RWPE2 (cell line): Measurements from ENCODE around the gene ITGA11.

ENCODE experiments used
- ATAC-seq: fragments of 200-7000 bp; cut with Tn5 transposase; 3 replicates; pipeline ENCODE4 v1.9.1; 2021; ENCODE audit warnings: low read depth
- DNase-seq: peaks from one replicate; pipeline ENCODE4 v3.0.0-alpha.2; 2020; ENCODE audit warnings: low spot score
- H3K27ac ChIP-seq: fragments of 450-650 bp; 2 replicates; pipeline ENCODE4 v1.5.1; 2017; ENCODE audit warnings: mild to moderate bottlenecking; ENCODE audit not compliant: poor library complexity, severe bottlenecking
- H3K27me3 ChIP-seq: fragments of 250-450 bp; sonication (Bioruptor Pico); 2 replicates; pipeline ENCODE4 v1.5.1; 2021; ENCODE audit warnings: mild to moderate bottlenecking, moderate library complexity; ENCODE audit not compliant: insufficient read depth, poor library complexity, severe bottlenecking
- H3K36me3 ChIP-seq: fragments of 250-450 bp; sonication (Bioruptor Pico); 2 replicates; pipeline ENCODE4 v1.5.1; 2020; ENCODE audit warnings: low read depth, mild to moderate bottlenecking, moderate library complexity
- H3K4me1 ChIP-seq: fragments of 250-450 bp; sonication (Bioruptor Pico); 2 replicates; pipeline ENCODE4 v1.5.1; 2021; ENCODE audit warnings: mild to moderate bottlenecking, moderate library complexity; ENCODE audit not compliant: insufficient read depth, poor library complexity, severe bottlenecking
- H3K4me3 ChIP-seq: fragments of 250-450 bp; sonication (Bioruptor Pico); 2 replicates; pipeline ENCODE4 v1.5.1; 2021; ENCODE audit warnings: mild to moderate bottlenecking, moderate library complexity; ENCODE audit not compliant: severe bottlenecking
- H3K9me3 ChIP-seq: fragments of 250-450 bp; sonication (Bioruptor Pico); 2 replicates; pipeline ENCODE4 v1.5.1; 2021; ENCODE audit warnings: mild to moderate bottlenecking, moderate library complexity; ENCODE audit not compliant: severe bottlenecking
- CTCF ChIP-seq: fragments of 450-650 bp; IDR thresholded peaks from one replicate; pipeline ENCODE4 v1.5.1; 2017; ENCODE audit warnings: mild to moderate bottlenecking, moderate library complexity; ENCODE audit not compliant: poor library complexity, severe bottlenecking

The ITGA11 gene

GRCh38 chr15:68411735-68412134 is 20.2 kb downstream of the ITGA11 start:
- no peak for TF ChIP-seq CTCF

GRCh38 chr15:68411343-68411675 is 20.7 kb downstream of the ITGA11 start:
- Histone ChIP-seq H3K4me1 (no peaks in the 10 kb centered on the region), H3K9me3 (no peaks in the 10 kb centered on the region), H3K36me3 (no peaks in the 10 kb centered on the region), H3K27me3 (no peaks in the 10 kb centered on the region), H3K27ac (no peak overlapping the region), H3K4me3 (no peak overlapping the region)
- ATAC-seq: no peak
- no peak for TF ChIP-seq CTCF
- DNase-seq: peak; percentile 24

More at GRCh38 chr15:68411735-68412134, 20.2 kb downstream of the ITGA11 start:
- Histone ChIP-seq H3K4me3 (no peak overlapping the region), H3K9me3 (no peaks in the 10 kb centered on the region), H3K27me3 (no peaks in the 10 kb centered on the region), H3K4me1 (no peaks in the 10 kb centered on the region), H3K27ac (no peak overlapping the region), H3K36me3 (no peaks in the 10 kb centered on the region)
- ATAC-seq: no peak
- DNase-seq: peak; percentile 32

GRCh38 chr15:68410466-68411342 is 21.3 kb downstream of the ITGA11 start:
- DNase-seq: peak; percentile 38
- no peaks in the 10 kb centered on the region for H3K27me3 ChIP-seq
- H3K4me3 ChIP-seq: no peak overlapping the region
- no peak for TF ChIP-seq CTCF
- H3K27ac ChIP-seq: no peak overlapping the region
- no peaks in the 10 kb centered on the region for H3K4me1 ChIP-seq
- no peaks in the 10 kb centered on the region for H3K9me3 ChIP-seq
- no peak for ATAC-seq
- no peaks in the 10 kb centered on the region for H3K36me3 ChIP-seq

GRCh38 chr15:68409736-68410370 is 22.1 kb downstream of the ITGA11 start:
- Histone ChIP-seq H3K9me3 (no peaks in the 10 kb centered on the region), H3K4me1 (no peaks in the 10 kb centered on the region), H3K36me3 (no peaks in the 10 kb centered on the region), H3K27ac (no peak overlapping the region), H3K27me3 (no peaks in the 10 kb centered on the region), H3K4me3 (no peak overlapping the region)
- ATAC-seq (no peak), DNase-seq (peak; percentile 62)
- no peak for TF ChIP-seq CTCF

- TF ChIP-seq CTCF: no peak
- Histone ChIP-seq H3K9me3 (no peaks in the 10 kb centered on the region), H3K4me3 (no peak overlapping the region), H3K27ac (no peak overlapping the region), H3K36me3 (no peaks in the 10 kb centered on the region), H3K27me3 (no peaks in the 10 kb centered on the region), H3K4me1 (no peaks in the 10 kb centered on the region)
- DNase-seq (peak; percentile 40), ATAC-seq (no peak)
Observed at GRCh38 chr15:68408971-68409370, 23.0 kb downstream of the ITGA11 start.
